GM18867 (cell line): ENCODE results near the gene WFIKKN2.
"Not testable (repeated sequence)": the region's sequence is repeated elsewhere in the genome, so short reads cannot be mapped to it uniquely, and the experiment has no call there.

Source experiments
- ATAC-seq: cut with Tn5 transposase; IDR thresholded peaks from one replicate; pipeline ENCODE4 v1.9.1; 2021; ENCODE audit warnings: mild to moderate bottlenecking, moderate library complexity; ENCODE audit not compliant: unreplicated experiment

Gene WFIKKN2, protein sequence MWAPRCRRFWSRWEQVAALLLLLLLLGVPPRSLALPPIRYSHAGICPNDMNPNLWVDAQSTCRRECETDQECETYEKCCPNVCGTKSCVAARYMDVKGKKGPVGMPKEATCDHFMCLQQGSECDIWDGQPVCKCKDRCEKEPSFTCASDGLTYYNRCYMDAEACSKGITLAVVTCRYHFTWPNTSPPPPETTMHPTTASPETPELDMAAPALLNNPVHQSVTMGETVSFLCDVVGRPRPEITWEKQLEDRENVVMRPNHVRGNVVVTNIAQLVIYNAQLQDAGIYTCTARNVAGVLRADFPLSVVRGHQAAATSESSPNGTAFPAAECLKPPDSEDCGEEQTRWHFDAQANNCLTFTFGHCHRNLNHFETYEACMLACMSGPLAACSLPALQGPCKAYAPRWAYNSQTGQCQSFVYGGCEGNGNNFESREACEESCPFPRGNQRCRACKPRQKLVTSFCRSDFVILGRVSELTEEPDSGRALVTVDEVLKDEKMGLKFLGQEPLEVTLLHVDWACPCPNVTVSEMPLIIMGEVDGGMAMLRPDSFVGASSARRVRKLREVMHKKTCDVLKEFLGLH

DNA sequence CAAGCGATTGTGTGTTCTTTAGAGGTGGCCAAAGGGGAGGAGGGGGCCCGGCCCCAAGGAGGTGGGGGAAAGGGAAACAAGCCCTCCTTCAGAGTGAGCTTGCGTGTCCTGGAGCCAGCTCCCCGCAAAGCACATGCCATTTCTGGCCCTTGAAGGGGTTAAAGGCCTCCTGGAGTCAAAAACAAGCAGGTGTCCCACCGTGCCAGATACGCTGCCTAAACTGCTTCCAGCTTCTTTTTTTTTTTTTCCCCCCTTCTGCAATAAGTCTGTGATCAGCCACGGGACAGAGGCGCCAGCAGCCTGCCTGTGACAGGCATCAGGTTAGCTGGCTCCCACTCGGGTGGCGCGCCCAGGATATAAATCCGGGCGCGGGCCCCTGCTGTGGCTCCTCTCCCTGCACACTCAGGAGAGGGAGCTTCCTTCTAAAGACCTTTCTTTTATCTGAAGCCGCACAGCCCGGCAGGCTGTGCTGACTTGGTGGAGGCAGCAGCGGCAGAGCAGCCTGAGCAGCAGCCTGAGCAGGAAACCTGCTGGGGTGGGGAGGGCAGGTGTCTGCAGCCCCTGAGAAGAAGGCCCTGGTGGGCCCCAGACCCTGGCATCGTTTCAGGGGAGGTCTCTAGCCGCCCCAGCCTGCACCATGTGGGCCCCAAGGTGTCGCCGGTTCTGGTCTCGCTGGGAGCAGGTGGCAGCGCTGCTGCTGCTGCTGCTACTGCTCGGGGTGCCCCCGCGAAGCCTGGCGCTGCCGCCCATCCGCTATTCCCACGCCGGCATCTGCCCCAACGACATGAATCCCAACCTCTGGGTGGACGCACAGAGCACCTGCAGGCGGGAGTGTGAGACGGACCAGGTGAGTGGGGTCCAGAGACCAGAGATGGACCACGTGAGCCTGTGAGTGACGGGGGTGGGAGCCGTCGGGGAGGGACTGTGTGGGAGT lies at the start of gene WFIKKN2:
WFIKKN2 (plus strand) TSS at position 286 of the 934 bp plus-strand sequence; CDS start at position 638, 352 bp downstream.
- ATAC-seq, result no peak

DNA sequence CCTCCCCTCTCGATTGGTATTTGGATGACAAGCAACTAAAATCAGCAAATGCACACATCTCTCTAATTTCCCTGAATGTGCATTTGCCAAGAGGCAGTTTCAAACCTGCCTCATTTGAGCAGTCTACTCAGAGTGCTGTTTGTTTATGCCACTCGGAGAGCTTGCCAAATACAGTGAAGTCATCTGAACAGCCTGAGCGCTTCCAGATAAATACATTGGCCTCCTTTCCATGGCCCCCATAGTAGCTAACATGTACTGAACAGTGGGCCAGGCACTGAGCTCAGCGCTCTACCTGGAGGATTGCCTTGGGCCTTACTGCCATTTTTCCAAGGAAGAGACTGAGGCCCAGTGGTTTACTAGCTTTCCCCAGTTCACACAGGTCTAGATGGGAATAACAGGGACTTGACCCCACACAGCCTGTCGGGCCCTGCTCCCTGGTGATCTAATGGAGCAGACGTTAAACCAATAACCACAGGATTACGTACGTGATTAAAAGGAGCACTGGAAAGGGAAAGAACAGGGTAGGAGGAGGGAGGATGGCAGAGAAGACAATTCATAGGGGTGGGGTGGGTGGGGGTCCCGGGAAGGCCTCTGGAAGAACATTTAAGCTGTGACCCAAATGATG lies 49.3 kb upstream of the WFIKKN2 start:
- ATAC-seq, result no peak

DNA sequence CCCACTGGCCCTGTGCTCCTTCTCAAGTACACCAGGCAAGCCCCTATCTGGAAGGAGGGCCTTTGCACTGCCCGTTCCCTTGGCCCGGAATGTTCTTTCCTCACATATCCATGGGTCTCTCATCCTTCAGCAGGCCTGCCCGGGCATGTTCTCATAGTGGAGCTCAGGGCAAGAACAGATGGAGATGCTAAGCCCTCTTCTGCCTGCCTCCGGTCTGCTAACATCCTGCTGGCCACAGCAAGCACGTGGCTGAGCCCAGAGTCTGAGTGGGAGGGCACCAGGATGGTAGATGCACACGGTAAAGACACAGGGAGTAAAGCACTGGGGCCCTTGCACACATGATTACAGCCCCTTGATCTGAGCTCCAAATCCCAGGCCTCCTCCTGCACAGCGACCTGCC lies 48.3 kb upstream of the WFIKKN2 start:
- ATAC-seq, result no peak

GRCh38 chr17:50790618-50791017 lies 44.8 kb upstream of the WFIKKN2 start:
- no peak for ATAC-seq

GRCh38 chr17:50792132-50792531 lies 43.3 kb upstream of the WFIKKN2 start:
- ATAC-seq, result no peak

DNA sequence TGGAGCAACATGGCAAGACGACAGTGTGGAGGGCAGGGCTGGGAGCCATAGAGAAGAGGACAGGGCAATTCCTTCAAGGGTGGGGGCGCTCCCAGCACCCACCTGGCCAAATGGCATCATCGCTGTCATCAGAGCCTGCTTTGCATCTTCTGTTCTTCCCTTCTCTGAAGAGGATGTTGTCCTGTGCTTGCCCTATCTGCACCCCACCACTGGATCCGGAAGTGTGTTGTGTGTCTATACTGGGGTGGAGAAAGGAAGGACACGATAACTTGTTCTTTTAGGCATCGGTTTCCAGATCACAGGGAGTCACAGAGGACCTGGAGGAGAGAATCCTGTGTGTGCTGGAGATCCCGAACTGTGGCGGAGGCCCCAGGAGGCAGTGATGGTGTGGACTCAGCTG lies 42.4 kb upstream of the WFIKKN2 start:
- no peak for ATAC-seq

DNA sequence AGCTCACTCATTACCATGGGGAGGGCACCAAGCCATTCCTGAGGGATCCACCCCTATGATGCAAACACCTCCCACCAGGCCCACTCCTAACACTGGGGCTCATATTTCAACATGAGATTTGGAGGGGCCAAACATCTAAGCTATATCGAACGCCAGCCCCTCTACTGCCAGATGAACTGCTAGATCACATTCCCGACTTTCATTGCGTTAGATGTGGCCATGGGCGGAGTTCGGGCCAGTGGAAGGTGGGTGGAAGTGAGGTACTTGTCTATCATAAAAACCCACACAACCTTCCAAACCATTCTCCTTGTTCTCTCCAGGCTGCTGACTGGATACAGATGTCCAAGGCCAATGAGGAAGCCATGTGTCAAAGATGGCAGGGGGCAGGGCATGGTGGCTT lies 41.0 kb upstream of the WFIKKN2 start:
- no peak for ATAC-seq

DNA sequence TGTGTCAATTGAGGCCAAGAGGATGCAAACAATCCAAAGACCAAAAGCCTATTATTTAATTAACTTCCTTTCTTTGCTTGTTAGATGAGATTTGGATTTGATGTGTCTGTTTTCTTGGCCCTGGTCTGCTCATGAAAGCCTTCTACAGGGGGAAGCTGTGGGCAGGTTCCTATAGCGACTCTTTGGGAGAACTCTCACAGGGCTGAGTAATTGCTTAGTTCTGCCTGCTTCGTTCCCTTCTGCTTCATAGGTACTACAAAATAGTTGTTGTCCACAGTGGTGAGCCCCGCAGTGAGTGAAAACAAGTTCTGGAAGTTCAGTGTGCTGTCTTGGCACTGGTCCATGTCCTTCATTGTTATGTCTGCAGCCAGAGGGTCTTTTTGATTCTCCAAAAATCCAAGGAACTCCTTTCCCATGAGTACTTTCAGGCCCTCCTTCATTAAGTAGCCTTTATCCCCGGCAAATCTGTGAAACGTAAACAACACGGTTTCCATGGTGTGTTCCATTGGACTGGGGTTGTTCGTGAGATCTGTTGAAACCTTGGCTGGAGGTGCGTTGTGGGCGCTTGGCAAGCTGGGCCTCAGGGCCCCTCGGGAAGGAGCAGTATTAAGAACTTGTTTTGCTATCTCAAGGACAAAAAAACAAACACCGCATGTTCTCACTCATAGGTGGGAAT lies 38.1 kb upstream of the WFIKKN2 start:
- no peak for ATAC-seq

DNA sequence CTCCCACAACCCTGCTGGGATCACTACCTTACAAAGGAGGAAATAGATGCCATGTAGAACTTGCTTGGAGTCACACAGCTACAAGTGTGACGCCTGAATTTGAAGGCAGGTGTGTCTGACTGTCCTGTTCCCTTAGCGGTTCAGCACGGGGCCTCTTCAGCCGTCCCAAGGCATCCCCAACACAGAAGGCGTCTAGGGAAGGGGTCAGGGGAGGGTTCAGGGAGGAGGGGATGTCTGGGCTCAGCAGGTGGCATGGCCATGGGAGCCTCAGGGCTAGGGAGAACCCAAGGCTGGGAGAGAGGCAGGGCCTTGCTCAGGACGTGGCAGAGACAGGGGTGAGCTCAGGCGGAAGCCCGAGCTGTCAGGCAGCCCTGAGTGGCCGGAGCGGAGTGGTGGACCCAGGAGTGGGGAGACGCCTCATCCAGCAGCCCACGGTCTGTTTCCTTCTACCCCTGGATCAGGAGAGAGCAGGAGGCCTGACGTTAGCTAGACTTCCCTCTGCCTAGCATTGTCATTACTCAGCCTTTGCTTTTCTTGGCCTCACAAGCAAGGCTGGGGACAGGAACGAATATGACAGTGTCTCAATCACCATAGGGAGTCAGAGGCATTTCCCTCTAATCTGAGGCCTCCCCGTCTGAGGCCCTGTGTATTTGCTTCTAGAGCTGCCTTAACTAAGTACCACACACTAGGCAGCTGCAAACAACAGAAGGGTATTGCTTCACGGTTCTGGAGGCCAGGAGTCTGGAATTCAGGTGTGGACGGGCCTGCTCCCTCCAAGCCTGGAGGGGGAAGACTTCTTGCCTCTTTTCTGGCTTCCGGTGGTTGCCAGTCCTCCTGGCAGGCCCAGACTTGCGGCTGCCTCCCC lies 36.7 kb upstream of the WFIKKN2 start:
- ATAC-seq, result no peak

- no peak for ATAC-seq
These were observed 35.8 kb upstream of the WFIKKN2 start for GRCh38 chr17:50799582-50799981.

- ATAC-seq, result no peak
These were observed 35.1 kb upstream of the WFIKKN2 start for GRCh38 chr17:50800196-50800700.

GRCh38 chr17:50802609-50803571 lies 32.5 kb upstream of the WFIKKN2 start:
- ATAC-seq, result no peak

GRCh38 chr17:50803676-50804075 lies 31.7 kb upstream of the WFIKKN2 start:
- no peak for ATAC-seq

DNA sequence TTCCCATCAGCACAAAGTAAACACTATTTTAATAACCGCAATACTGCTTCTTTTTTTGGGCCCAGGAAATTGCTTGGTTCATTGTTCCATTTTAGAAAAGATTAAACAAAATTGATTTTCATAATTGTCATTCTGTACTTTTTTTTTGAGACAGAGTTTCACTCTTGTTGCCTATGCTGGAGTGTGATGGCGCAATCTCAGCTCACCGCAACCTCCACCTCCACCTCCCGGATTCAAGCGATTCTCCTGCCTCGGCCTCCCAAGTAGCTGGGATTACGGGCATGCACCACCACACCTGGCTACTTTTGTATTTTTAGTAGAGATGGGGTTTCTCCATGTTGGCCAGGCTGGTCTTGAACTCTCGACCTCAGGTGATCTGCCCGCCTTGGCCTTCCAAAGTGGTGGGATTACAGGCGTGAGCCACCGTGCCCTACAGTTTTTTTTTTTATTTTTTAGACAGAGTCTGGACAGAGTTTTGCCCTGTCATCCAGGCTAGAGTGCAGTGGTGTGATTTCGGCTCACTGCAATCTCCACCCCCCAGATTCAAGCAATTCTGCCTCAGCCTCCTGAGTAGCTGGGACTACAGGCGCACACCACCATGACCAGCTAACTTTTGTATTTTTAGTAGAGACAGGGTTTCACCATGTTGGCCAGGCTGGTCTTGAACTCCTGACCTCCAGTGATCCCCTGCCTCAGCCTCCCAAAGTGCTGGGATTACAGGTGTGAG lies 30.5 kb upstream of the WFIKKN2 start:
- ATAC-seq, result not testable (repeated sequence)

GRCh38 chr17:50805486-50805885 lies 29.9 kb upstream of the WFIKKN2 start:
- ATAC-seq, result no peak

- no peak for ATAC-seq
These were observed 29.2 kb upstream of the WFIKKN2 start for GRCh38 chr17:50806141-50806643.

DNA sequence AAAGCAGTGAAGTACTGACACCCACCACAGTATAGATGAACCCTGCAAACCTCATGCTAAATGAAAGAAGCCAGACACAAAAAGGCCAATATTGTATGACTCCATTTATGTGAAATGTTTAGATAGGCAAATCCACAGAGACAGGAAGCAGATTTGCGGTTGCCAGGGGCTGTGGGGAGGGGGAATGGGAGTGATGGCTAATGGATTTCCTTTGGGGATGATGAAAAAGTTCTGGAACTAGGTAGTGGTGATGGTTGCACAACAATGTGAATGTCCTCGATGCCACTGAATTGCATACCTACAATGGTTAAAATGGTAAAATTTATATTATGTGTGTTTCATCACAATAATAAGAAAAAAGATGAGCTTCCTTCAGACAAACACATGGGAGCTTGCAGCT lies 28.4 kb upstream of the WFIKKN2 start:
- no peak for ATAC-seq
